MCF 10A (cell line): ENCODE results near the gene HOGA1. TPM values are rescaled to one million over a fixed set of nuclear protein-coding genes. Genes with fewer than 3 reads are reported as not detected.

Experiments
- BruUV-seq: library from RNA; stranded (reverse); fragments of 400-500 nt; replicated peaks from 2 replicates; lab custom pipeline; 2021; lab: Mats Ljungman, UMichigan
- CTCF ChIA-PET: fragments of 300-600 bp; sonication (Branson Sonifier 250); formaldehyde crosslinking; extraction: SDS; loops from one replicate; lab custom pipeline; 2021; ENCODE audit warnings: antibody characterized with exemption, inconsistent platforms; lab: Yijun Ruan, JAX
- POLR2A ChIA-PET: fragments of 300-600, 350-650 bp; sonication (Branson Sonifier 250); formaldehyde crosslinking; extraction: SDS; loops from one replicate; lab custom pipeline; 2020; ENCODE audit warnings: antibody characterized with exemption, inconsistent platforms; lab: Yijun Ruan, JAX
- DNase-seq: peaks from one replicate; pipeline ENCODE4 v3.0.0-alpha.2; 2018; ENCODE audit not compliant: unreplicated experiment
- H3K27ac Mint-ChIP-seq: one replicate; pipeline ENCODE4 v1.8.0; 2022; ENCODE audit warnings: mild to moderate bottlenecking, low read depth, mixed read lengths; ENCODE audit not compliant: unreplicated experiment
- H3K27me3 Mint-ChIP-seq: one replicate; pipeline ENCODE4 v1.8.0; 2022; ENCODE audit warnings: mixed read lengths; ENCODE audit not compliant: insufficient read depth, unreplicated experiment
- H3K36me3 Mint-ChIP-seq: one replicate; pipeline ENCODE4 v1.8.0; 2022; ENCODE audit warnings: mild to moderate bottlenecking, moderate library complexity, mixed read lengths; ENCODE audit not compliant: insufficient read depth, unreplicated experiment
- H3K4me1 Mint-ChIP-seq: one replicate; pipeline ENCODE4 v1.8.0; 2022; ENCODE audit warnings: mixed read lengths; ENCODE audit not compliant: insufficient read depth, unreplicated experiment
- H3K4me3 Mint-ChIP-seq: one replicate; pipeline ENCODE4 v1.8.0; 2022; ENCODE audit warnings: mild to moderate bottlenecking, moderate library complexity, mixed read lengths; ENCODE audit not compliant: unreplicated experiment
- H3K9me3 Mint-ChIP-seq: one replicate; pipeline ENCODE4 v1.8.0; 2022; ENCODE audit warnings: mixed read lengths; ENCODE audit not compliant: unreplicated experiment
- CTCF ChIP-seq: fragments of 200-600 bp; IDR thresholded peaks from one replicate; pipeline ENCODE4 v1.8.0; 2022; ENCODE audit warnings: antibody characterized with exemption, mild to moderate bottlenecking; ENCODE audit not compliant: unreplicated experiment
- intact Hi-C: fragments of 100-400 bp; cut with micrococcal nuclease; formaldehyde crosslinking; loops from 2 replicates; pipeline ENCODE4 v1.14.1; 2022
- total RNA-seq: library from RNA; stranded (reverse); gene quantifications from 2 replicates; pipeline ENCODE4 v1.2.3, GENCODE V29; 2022

The HOGA1 gene
- total RNA-seq, 1 experiment from 2014 or later = 1.7 TPM

GRCh38 chr10:97611473-97611872 lies 27.3 kb downstream of the HOGA1 start:
- peak overlapping the region; percentile 63 for H3K27ac Mint-ChIP-seq
- H3K4me3 Mint-ChIP-seq = no peak overlapping the region
- H3K9me3 Mint-ChIP-seq = no peaks in the 10 kb centered on the region
- no peaks in the 10 kb centered on the region for H3K27me3 Mint-ChIP-seq
- DNase-seq = no peak
- TF ChIP-seq CTCF = no peak
- H3K4me1 Mint-ChIP-seq = peaks cover 12% of the 10 kb centered on the region
- peaks cover 5% of the 10 kb centered on the region for H3K36me3 Mint-ChIP-seq
- no TSS peak for BruUV-seq
- ChIA-PET POLR2A (interaction anchor here (0.9 to 8.1 kb wide), 10 partner anchors 15 to 198 kb away, joined by 3 to 184 read pairs (median 6); partner anchors contain the start of genes ANKRD2 and AVPI1), CTCF (interaction anchor here (0.6 to 14.4 kb wide), 18 partner anchors 12 to 205 kb away, joined by 3 to 373 read pairs (median 8); partner anchors contain the start of gene ANKRD2)
- intact Hi-C loops = no loop called here

DNA sequence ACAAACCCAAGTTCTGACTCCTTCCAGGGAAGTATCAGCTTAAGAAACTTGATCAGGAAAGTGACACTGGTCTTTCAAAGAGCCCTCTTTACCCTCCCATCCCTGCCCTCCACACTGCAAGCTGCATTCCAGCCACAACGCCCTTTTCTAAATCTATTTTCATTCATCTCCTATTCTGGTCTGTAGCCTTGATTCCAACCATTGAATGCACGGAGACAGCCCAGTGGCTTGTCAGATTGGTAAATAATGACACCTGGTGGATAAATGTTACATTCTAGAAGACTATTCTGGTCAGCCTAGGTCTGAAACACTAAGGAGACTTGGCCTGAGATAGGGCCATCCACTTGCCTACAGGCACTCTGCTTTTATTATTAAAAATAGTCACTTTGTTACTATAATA lies 28.2 kb downstream of the HOGA1 start:
- Mint-ChIP-seq H3K27me3 (no peaks in the 10 kb centered on the region), H3K4me1 (peaks cover 12% of the 10 kb centered on the region), H3K9me3 (no peaks in the 10 kb centered on the region), H3K36me3 (peaks cover 5% of the 10 kb centered on the region), H3K4me3 (no peak overlapping the region), H3K27ac (no peak overlapping the region)
- BruUV-seq = no TSS peak
- intact Hi-C loops = loop anchor here (1.0 kb wide), 4 partner anchors 40 to 205 kb away; partner anchors contain the start of gene ANKRD2
- DNase-seq = peak; percentile 74
- TF ChIP-seq CTCF = peak; percentile 48
- ChIA-PET CTCF (interaction anchor here (0.6 to 14.4 kb wide), 39 partner anchors 11 to 210 kb away, joined by 3 to 373 read pairs (median 5); partner anchors contain the start of genes ANKRD2, HOGA1, MMS19 and UBTD1), POLR2A (interaction anchor here (0.8 to 8.1 kb wide), 15 partner anchors 13 to 199 kb away, joined by 3 to 184 read pairs (median 4); partner anchors contain the start of genes ANKRD2 and UBTD1)

GRCh38 chr10:97618285-97618684 lies 34.1 kb downstream of the HOGA1 start:
- ChIA-PET CTCF (interaction anchor here (0.5 to 14.4 kb wide), 4 partner anchors 9 to 1833 kb away, joined by 3 to 373 read pairs (median 104); partner anchors contain the start of gene ANKRD2), POLR2A (no interaction called here)
- Mint-ChIP-seq H3K9me3 (no peaks in the 10 kb centered on the region), H3K4me3 (no peak overlapping the region), H3K4me1 (no peaks in the 10 kb centered on the region), H3K36me3 (peaks cover 9% of the 10 kb centered on the region), H3K27me3 (no peaks in the 10 kb centered on the region), H3K27ac (no peak overlapping the region)
- no peak for TF ChIP-seq CTCF
- intact Hi-C loops = no loop called here
- BruUV-seq = no TSS peak
- no peak for DNase-seq

GRCh38 chr10:97618733-97619132 lies 34.5 kb downstream of the HOGA1 start:
- CTCF ChIA-PET = interaction anchor here (0.7 to 14.4 kb wide), 3 partner anchors 9 to 142 kb away, joined by 3 to 373 read pairs (median 3); partner anchors contain the start of gene ANKRD2
- Mint-ChIP-seq H3K4me1 (no peaks in the 10 kb centered on the region), H3K36me3 (peaks cover 6% of the 10 kb centered on the region), H3K27me3 (no peaks in the 10 kb centered on the region), H3K9me3 (no peaks in the 10 kb centered on the region), H3K4me3 (no peak overlapping the region), H3K27ac (no peak overlapping the region)
- TF ChIP-seq CTCF = no peak
- no TSS peak for BruUV-seq
- DNase-seq = no peak
- POLR2A ChIA-PET = no interaction called here
- intact Hi-C loops = no loop called here
